ENCODE data around the gene WASHC3. TPM values are rescaled to one million over a fixed set of nuclear protein-coding genes. Genes with fewer than 3 reads are reported as not detected.

WASHC3 gene
- total RNA-seq, 1 donor from 2014 or later, result 19.7 TPM

DNA sequence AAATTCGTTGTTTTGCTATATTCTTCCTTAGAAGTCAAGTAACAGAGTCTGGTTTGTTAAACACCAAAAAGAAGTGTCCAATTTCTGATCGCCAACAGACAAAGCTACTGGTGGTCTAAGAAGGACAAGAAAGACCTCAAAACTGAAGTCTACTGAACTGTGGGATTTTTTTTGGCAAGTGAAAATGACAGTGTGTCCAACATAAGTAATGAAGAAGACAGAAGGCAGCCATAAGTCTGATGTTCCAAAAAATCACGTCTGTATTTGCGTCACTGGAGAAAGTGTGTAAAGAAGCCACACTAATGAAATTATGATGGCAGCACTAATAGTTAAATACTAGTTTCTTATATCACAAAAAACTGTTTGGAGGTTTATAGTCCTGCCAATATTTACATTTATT lies 32.6 kb downstream of the WASHC3 start:
- peaks cover 10% of the 10 kb centered on the region for H3K4me1 Mint-ChIP-seq (ENCODE audit: unreplicated experiment)
- H3K27ac Mint-ChIP-seq (ENCODE audit: unreplicated experiment), result no peak overlapping the region
- TF ChIP-seq, protein P1, sequence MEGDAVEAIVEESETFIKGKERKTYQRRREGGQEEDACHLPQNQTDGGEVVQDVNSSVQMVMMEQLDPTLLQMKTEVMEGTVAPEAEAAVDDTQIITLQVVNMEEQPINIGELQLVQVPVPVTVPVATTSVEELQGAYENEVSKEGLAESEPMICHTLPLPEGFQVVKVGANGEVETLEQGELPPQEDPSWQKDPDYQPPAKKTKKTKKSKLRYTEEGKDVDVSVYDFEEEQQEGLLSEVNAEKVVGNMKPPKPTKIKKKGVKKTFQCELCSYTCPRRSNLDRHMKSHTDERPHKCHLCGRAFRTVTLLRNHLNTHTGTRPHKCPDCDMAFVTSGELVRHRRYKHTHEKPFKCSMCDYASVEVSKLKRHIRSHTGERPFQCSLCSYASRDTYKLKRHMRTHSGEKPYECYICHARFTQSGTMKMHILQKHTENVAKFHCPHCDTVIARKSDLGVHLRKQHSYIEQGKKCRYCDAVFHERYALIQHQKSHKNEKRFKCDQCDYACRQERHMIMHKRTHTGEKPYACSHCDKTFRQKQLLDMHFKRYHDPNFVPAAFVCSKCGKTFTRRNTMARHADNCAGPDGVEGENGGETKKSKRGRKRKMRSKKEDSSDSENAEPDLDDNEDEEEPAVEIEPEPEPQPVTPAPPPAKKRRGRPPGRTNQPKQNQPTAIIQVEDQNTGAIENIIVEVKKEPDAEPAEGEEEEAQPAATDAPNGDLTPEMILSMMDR (IDR thresholded peaks at IDR 0.05; ENCODE audit: unreplicated experiment), result no peak
- no peaks in the 10 kb centered on the region for H3K36me3 Mint-ChIP-seq (ENCODE audit: low read depth, unreplicated experiment)
- H3K4me3 Mint-ChIP-seq (ENCODE audit: unreplicated experiment), result no peak overlapping the region
- no peaks in the 10 kb centered on the region for H3K27me3 Mint-ChIP-seq (ENCODE audit: unreplicated experiment)
- no peaks in the 10 kb centered on the region for H3K9me3 Mint-ChIP-seq (ENCODE audit: unreplicated experiment)
- no peak for DNase-seq (ENCODE audit: low spot score)

- Mint-ChIP-seq H3K4me3 (ENCODE audit: unreplicated experiment) (no peak overlapping the region), H3K4me1 (ENCODE audit: unreplicated experiment) (no peaks in the 10 kb centered on the region), H3K27ac (ENCODE audit: unreplicated experiment) (no peak overlapping the region), H3K36me3 (ENCODE audit: low read depth, unreplicated experiment) (no peaks in the 10 kb centered on the region), H3K9me3 (ENCODE audit: unreplicated experiment) (no peaks in the 10 kb centered on the region), H3K27me3 (ENCODE audit: unreplicated experiment) (no peaks in the 10 kb centered on the region)
- TF ChIP-seq, protein P1 (IDR thresholded peaks at IDR 0.05; ENCODE audit: unreplicated experiment), result no peak
- DNase-seq (ENCODE audit: low spot score), result no peak
Observed at GRCh38 chr12:102026728-102027127, 35.1 kb downstream of the WASHC3 start.

- H3K36me3 Mint-ChIP-seq (ENCODE audit: low read depth, unreplicated experiment), result no peaks in the 10 kb centered on the region
- DNase-seq (ENCODE audit: low spot score), result no peak
- H3K4me1 Mint-ChIP-seq (ENCODE audit: unreplicated experiment), result no peaks in the 10 kb centered on the region
- TF ChIP-seq, protein P1 (IDR thresholded peaks at IDR 0.05; ENCODE audit: unreplicated experiment), result no peak
- no peak overlapping the region for H3K27ac Mint-ChIP-seq (ENCODE audit: unreplicated experiment)
- H3K4me3 Mint-ChIP-seq (ENCODE audit: unreplicated experiment), result no peak overlapping the region
- H3K27me3 Mint-ChIP-seq (ENCODE audit: unreplicated experiment), result no peaks in the 10 kb centered on the region
- no peaks in the 10 kb centered on the region for H3K9me3 Mint-ChIP-seq (ENCODE audit: unreplicated experiment)
Observed at GRCh38 chr12:102024765-102025164, 37.0 kb downstream of the WASHC3 start.

- Mint-ChIP-seq H3K4me3 (ENCODE audit: unreplicated experiment) (no peak overlapping the region), H3K27ac (ENCODE audit: unreplicated experiment) (no peak overlapping the region), H3K4me1 (ENCODE audit: unreplicated experiment) (no peaks in the 10 kb centered on the region), H3K36me3 (ENCODE audit: low read depth, unreplicated experiment) (no peaks in the 10 kb centered on the region), H3K9me3 (ENCODE audit: unreplicated experiment) (no peaks in the 10 kb centered on the region), H3K27me3 (ENCODE audit: unreplicated experiment) (no peaks in the 10 kb centered on the region)
- DNase-seq (ENCODE audit: low spot score), result no peak
- TF ChIP-seq, protein P1 (IDR thresholded peaks at IDR 0.05; ENCODE audit: unreplicated experiment), result no peak
Observed at GRCh38 chr12:102023343-102023930, 38.4 kb downstream of the WASHC3 start.

DNA sequence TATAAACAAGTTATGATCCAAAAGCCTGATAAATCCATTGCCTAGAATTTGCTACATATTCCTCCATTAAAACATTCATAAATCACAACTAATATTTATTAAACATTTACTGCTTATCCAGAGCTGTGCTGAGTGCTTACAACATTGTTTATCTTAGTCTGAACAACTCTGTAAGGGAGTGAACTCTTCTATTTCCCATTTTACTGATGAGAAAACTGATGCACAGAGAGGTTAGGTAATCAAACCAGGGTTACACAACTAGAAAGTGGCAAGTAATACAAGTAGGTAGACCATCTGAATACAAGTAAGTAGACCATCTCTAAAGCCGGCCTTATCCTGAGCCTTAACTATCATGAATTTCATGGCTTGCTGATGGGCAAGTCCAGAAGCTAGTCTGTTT lies 39.5 kb downstream of the WASHC3 start:
- TF ChIP-seq, protein P1 (IDR thresholded peaks at IDR 0.05; ENCODE audit: unreplicated experiment), result no peak
- H3K27me3 Mint-ChIP-seq (ENCODE audit: unreplicated experiment), result no peaks in the 10 kb centered on the region
- no peak overlapping the region for H3K27ac Mint-ChIP-seq (ENCODE audit: unreplicated experiment)
- no peaks in the 10 kb centered on the region for H3K9me3 Mint-ChIP-seq (ENCODE audit: unreplicated experiment)
- no peak for DNase-seq (ENCODE audit: low spot score)
- no peaks in the 10 kb centered on the region for H3K36me3 Mint-ChIP-seq (ENCODE audit: low read depth, unreplicated experiment)
- H3K4me1 Mint-ChIP-seq (ENCODE audit: unreplicated experiment), result no peaks in the 10 kb centered on the region
- no peak overlapping the region for H3K4me3 Mint-ChIP-seq (ENCODE audit: unreplicated experiment)

All from endothelial cell (in vitro differentiated cells).